HEK293 (cell line): ENCODE data around the gene MED25.
A peak's percentile ranks its signal among the peaks of the same experiment; 100 is the strongest.

Experiments
- CTCF ChIA-PET: fragments of 350-600 bp; formaldehyde crosslinking; extraction: SDS; loops from one replicate; lab custom pipeline; 2021; ENCODE audit warnings: antibody characterized with exemption; lab: Yijun Ruan, JAX
- POLR2A ChIA-PET: fragments of 300-600 bp; formaldehyde crosslinking; extraction: SDS; loops from one replicate; lab custom pipeline; 2020; ENCODE audit warnings: antibody characterized with exemption, inconsistent platforms; lab: Yijun Ruan, JAX
- H3K27ac ChIP-seq: fragments of 200-500 bp; sonication (Bioruptor generic); 2 replicates; pipeline ENCODE4 v1.5.1; 2014; ENCODE audit warnings: low read depth, low read length, control low read depth, inconsistent platforms; ENCODE audit errors: extremely low read depth
- H3K36me3 ChIP-seq, 2 experiments: fragments of 200-500 bp in 1 of 2; sonication (Bioruptor generic) in 1 of 2; 1 replicate in 1 of 2; 2 replicates in 1 of 2; pipeline ENCODE4 v1.5.1; 2014 to 2017; ENCODE audit warnings: inconsistent platforms in 2 of 2, low read length in 2 of 2; ENCODE audit not compliant: control insufficient read depth in 2 of 2, insufficient read depth in 1 of 2
- H3K4me1 ChIP-seq: fragments of 200-500 bp; sonication (Bioruptor generic); 2 replicates; pipeline ENCODE4 v1.5.1; 2014; ENCODE audit warnings: mild to moderate bottlenecking, low read length, inconsistent platforms; ENCODE audit not compliant: control insufficient read depth, insufficient read depth
- H3K4me3 ChIP-seq: 2 replicates; pipeline ENCODE4 v1.5.1; 2011; ENCODE audit warnings: low read depth, mild to moderate bottlenecking, control low read depth, low read length, moderate library complexity
- H3K9me3 ChIP-seq: fragments of 200-500 bp; sonication (Bioruptor generic); 2 replicates; pipeline ENCODE4 v1.5.1; 2014; ENCODE audit warnings: low read depth, low read length, inconsistent platforms; ENCODE audit not compliant: control insufficient read depth, insufficient read depth
- FEZF1 ChIP-seq: fragments of 450-650 bp; formaldehyde crosslinking; IDR thresholded peaks from 2 replicates; pipeline ENCODE4 v1.5.1; 2016; ENCODE audit warnings: missing biosample characterization, missing genetic modification characterization
- GLIS1 ChIP-seq: fragments of 450-650 bp; formaldehyde crosslinking; IDR thresholded peaks from 2 replicates; pipeline ENCODE4 v1.5.1; 2016; ENCODE audit warnings: missing biosample characterization, missing genetic modification characterization
- HOXC10 ChIP-seq: sonication (generic); formaldehyde crosslinking; IDR thresholded peaks from 2 replicates; pipeline ENCODE4 v1.8.1; 2023; ENCODE audit warnings: mild to moderate bottlenecking, missing genetic modification reagents
- IKZF3 ChIP-seq: fragments of 450-650 bp; IDR thresholded peaks from 2 replicates; pipeline ENCODE4 v1.5.0; 2018; ENCODE audit warnings: missing biosample characterization, mild to moderate bottlenecking, missing genetic modification characterization, moderate library complexity
- OVOL3 ChIP-seq: fragments of 450-650 bp; formaldehyde crosslinking; IDR thresholded peaks from 2 replicates; pipeline ENCODE4 v1.5.1; 2016; ENCODE audit warnings: missing biosample characterization, missing genetic modification characterization
- PRDM1 ChIP-seq: fragments of 450-650 bp; formaldehyde crosslinking; IDR thresholded peaks from 2 replicates; pipeline ENCODE4; 2016; ENCODE audit warnings: missing biosample characterization, missing genetic modification characterization
- ZBTB44 ChIP-seq: fragments of 450-650 bp; IDR thresholded peaks from 2 replicates; pipeline ENCODE4 v1.5.1; 2018; ENCODE audit warnings: missing biosample characterization, mild to moderate bottlenecking, missing genetic modification characterization
- ZBTB8A ChIP-seq: fragments of 450-650 bp; formaldehyde crosslinking; IDR thresholded peaks from 2 replicates; pipeline ENCODE4 v1.5.1; 2016; ENCODE audit warnings: missing biosample characterization, missing genetic modification characterization
- ZFHX2 ChIP-seq: fragments of 450-650 bp; formaldehyde crosslinking; conservative IDR thresholded peaks from 2 replicates; pipeline ENCODE4 v1.5.1; 2016; ENCODE audit warnings: missing biosample characterization, missing genetic modification characterization
- ZFP37 ChIP-seq: fragments of 450-650 bp; formaldehyde crosslinking; IDR thresholded peaks from 2 replicates; pipeline ENCODE4 v1.5.1; 2016; ENCODE audit warnings: missing biosample characterization, missing genetic modification characterization
- ZNF10 ChIP-seq: fragments of 450-650 bp; formaldehyde crosslinking; IDR thresholded peaks from 2 replicates; pipeline ENCODE4 v1.5.1; 2017; ENCODE audit warnings: missing biosample characterization, missing genetic modification characterization
- ZNF2 ChIP-seq: fragments of 450-650 bp; formaldehyde crosslinking; IDR thresholded peaks from 2 replicates; pipeline ENCODE4 v1.5.1; 2016; ENCODE audit warnings: missing biosample characterization, missing genetic modification characterization
- ZNF24 ChIP-seq: fragments of 450-650 bp; formaldehyde crosslinking; IDR thresholded peaks from 2 replicates; pipeline ENCODE4 v1.5.1; 2016; ENCODE audit warnings: missing biosample characterization, missing genetic modification characterization
- ZNF354C ChIP-seq: fragments of 450-650 bp; formaldehyde crosslinking; IDR thresholded peaks from 2 replicates; pipeline ENCODE4 v1.5.1; 2016; ENCODE audit warnings: missing biosample characterization, missing genetic modification characterization, low read depth, borderline replicate concordance
- ZNF366 ChIP-seq: fragments of 450-650 bp; formaldehyde crosslinking; conservative IDR thresholded peaks from 2 replicates; pipeline ENCODE4 v1.5.1; 2016; ENCODE audit warnings: missing biosample characterization, missing genetic modification characterization
- ZNF561 ChIP-seq: fragments of 450-650 bp; IDR thresholded peaks from 2 replicates; pipeline ENCODE4 v1.5.1; 2018; ENCODE audit warnings: missing biosample characterization, missing genetic modification characterization, borderline replicate concordance
- ZNF596 ChIP-seq: fragments of 450-650 bp; IDR thresholded peaks from 2 replicates; pipeline ENCODE4 v1.5.0; 2018; ENCODE audit warnings: missing biosample characterization, mild to moderate bottlenecking, missing genetic modification characterization, moderate library complexity
- ZNF670 ChIP-seq: fragments of 450-650 bp; formaldehyde crosslinking; IDR thresholded peaks from 2 replicates; pipeline ENCODE4 v1.5.1; 2016; ENCODE audit warnings: missing biosample characterization, missing genetic modification characterization, low read depth
- ZNF768 ChIP-seq: fragments of 450-650 bp; formaldehyde crosslinking; IDR thresholded peaks from 2 replicates; pipeline ENCODE4 v1.5.1; 2018; ENCODE audit warnings: missing biosample characterization, mild to moderate bottlenecking, missing genetic modification characterization
- ZNF792 ChIP-seq: fragments of 450-650 bp; formaldehyde crosslinking; IDR thresholded peaks from 2 replicates; pipeline ENCODE4 v1.5.1; 2016; ENCODE audit warnings: missing biosample characterization, missing genetic modification characterization
- ZSCAN23 ChIP-seq: fragments of 450-650 bp; formaldehyde crosslinking; IDR thresholded peaks from 2 replicates; pipeline ENCODE4 v1.5.1; 2016; ENCODE audit warnings: missing biosample characterization, missing genetic modification characterization
- TF ChIP-seq, protein P1 (sequence below): fragments of 450-650 bp; formaldehyde crosslinking; IDR thresholded peaks from 2 replicates; pipeline ENCODE4 v1.5.1; 2016; ENCODE audit warnings: missing biosample characterization, missing genetic modification characterization, low read depth
- TF ChIP-seq, protein P2 (sequence below): fragments of 450-650 bp; formaldehyde crosslinking; IDR thresholded peaks from 2 replicates; pipeline ENCODE4 v1.5.1; 2016; ENCODE audit warnings: missing biosample characterization, missing genetic modification characterization, borderline replicate concordance
- TF ChIP-seq, protein P3 (sequence below): fragments of 450-650 bp; formaldehyde crosslinking; IDR thresholded peaks from 2 replicates; pipeline ENCODE4 v1.5.1; 2016; ENCODE audit warnings: missing biosample characterization, missing genetic modification characterization
- TF ChIP-seq, protein P4 (sequence below): fragments of 450-650 bp; formaldehyde crosslinking; IDR thresholded peaks from 2 replicates; pipeline ENCODE4 v1.5.1; 2016; ENCODE audit warnings: missing biosample characterization, missing genetic modification characterization

The MED25 gene

GRCh38 chr19:49875177-49875576, 57.1 kb downstream of the MED25 start:
- CTCF ChIA-PET: interaction anchor here (0.6 kb wide), 1 partner anchor 60 kb away, joined by 3 read pairs; no protein-coding TSS in a partner anchor

GRCh38 chr19:49875857-49876421, 57.9 kb downstream of the MED25 start:
- no peaks in the 10 kb centered on the region for H3K9me3 ChIP-seq
- peaks cover 9% of the 10 kb centered on the region for H3K4me1 ChIP-seq
- peak overlapping the region; percentile 94 for H3K27ac ChIP-seq
- CTCF ChIA-PET: interaction anchor here (0.6 kb wide), 2 partner anchors 59 to 271 kb away, joined by 3 read pairs; no protein-coding TSS in a partner anchor
- peaks cover 3 to 43% of the 10 kb centered on the region in 2 experiments; a peak in 2 of 3 replicates for H3K36me3 ChIP-seq
- POLR2A ChIA-PET: interaction anchor here (0.7 to 4.8 kb wide), 14 partner anchors 8 to 235 kb away, joined by 3 to 41 read pairs (median 6); partner anchors contain the start of genes ATF5, FUZ, NUP62 and PNKP
- peak overlapping the region; percentile 79 for H3K4me3 ChIP-seq
- TF ChIP-seq, protein P1, sequence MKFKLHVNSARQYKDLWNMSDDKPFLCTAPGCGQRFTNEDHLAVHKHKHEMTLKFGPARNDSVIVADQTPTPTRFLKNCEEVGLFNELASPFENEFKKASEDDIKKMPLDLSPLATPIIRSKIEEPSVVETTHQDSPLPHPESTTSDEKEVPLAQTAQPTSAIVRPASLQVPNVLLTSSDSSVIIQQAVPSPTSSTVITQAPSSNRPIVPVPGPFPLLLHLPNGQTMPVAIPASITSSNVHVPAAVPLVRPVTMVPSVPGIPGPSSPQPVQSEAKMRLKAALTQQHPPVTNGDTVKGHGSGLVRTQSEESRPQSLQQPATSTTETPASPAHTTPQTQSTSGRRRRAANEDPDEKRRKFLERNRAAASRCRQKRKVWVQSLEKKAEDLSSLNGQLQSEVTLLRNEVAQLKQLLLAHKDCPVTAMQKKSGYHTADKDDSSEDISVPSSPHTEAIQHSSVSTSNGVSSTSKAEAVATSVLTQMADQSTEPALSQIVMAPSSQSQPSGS (tag by site-specific recombination): no peak
- TF ChIP-seq PRDM1 (tag by site-specific recombination) (no peak), OVOL3 (tag by site-specific recombination) (no peak), ZFHX2 (tag by site-specific recombination) (no peak), IKZF3 (tag by site-specific recombination) (peak; percentile 7; the same call in 1 of the 2 replicates), ZBTB8A (tag by site-specific recombination) (peak; percentile 100), ZNF596 (tag by site-specific recombination) (no peak), ZNF354C (no peak), ZNF24 (tag by site-specific recombination) (no peak), ZNF768 (tag by site-specific recombination) (no peak), ZNF366 (peak; percentile 53; the same call in 1 of the 2 replicates), ZNF10 (tag by site-specific recombination) (no peak), ZFP37 (tag by site-specific recombination) (no peak), ZBTB44 (tag by site-specific recombination) (no peak), ZSCAN23 (tag by site-specific recombination) (no peak), GLIS1 (peak; percentile 22; the same call in 1 of the 2 replicates), ZNF2 (tag by site-specific recombination) (no peak), ZNF670 (tag by site-specific recombination) (no peak), HOXC10 (CRISPR knock-in tag) (0 out of 2 replicates have a peak, but pooled peaks have one; percentile 76), ZNF792 (tag by site-specific recombination) (no peak), ZNF561 (tag by site-specific recombination) (peak; percentile 36; the same call in 1 of the 2 replicates), FEZF1 (no peak)
- TF ChIP-seq, protein P2, sequence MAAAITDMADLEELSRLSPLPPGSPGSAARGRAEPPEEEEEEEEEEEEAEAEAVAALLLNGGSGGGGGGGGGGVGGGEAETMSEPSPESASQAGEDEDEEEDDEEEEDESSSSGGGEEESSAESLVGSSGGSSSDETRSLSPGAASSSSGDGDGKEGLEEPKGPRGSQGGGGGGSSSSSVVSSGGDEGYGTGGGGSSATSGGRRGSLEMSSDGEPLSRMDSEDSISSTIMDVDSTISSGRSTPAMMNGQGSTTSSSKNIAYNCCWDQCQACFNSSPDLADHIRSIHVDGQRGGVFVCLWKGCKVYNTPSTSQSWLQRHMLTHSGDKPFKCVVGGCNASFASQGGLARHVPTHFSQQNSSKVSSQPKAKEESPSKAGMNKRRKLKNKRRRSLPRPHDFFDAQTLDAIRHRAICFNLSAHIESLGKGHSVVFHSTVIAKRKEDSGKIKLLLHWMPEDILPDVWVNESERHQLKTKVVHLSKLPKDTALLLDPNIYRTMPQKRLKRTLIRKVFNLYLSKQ: no peak
- TF ChIP-seq, protein P3, sequence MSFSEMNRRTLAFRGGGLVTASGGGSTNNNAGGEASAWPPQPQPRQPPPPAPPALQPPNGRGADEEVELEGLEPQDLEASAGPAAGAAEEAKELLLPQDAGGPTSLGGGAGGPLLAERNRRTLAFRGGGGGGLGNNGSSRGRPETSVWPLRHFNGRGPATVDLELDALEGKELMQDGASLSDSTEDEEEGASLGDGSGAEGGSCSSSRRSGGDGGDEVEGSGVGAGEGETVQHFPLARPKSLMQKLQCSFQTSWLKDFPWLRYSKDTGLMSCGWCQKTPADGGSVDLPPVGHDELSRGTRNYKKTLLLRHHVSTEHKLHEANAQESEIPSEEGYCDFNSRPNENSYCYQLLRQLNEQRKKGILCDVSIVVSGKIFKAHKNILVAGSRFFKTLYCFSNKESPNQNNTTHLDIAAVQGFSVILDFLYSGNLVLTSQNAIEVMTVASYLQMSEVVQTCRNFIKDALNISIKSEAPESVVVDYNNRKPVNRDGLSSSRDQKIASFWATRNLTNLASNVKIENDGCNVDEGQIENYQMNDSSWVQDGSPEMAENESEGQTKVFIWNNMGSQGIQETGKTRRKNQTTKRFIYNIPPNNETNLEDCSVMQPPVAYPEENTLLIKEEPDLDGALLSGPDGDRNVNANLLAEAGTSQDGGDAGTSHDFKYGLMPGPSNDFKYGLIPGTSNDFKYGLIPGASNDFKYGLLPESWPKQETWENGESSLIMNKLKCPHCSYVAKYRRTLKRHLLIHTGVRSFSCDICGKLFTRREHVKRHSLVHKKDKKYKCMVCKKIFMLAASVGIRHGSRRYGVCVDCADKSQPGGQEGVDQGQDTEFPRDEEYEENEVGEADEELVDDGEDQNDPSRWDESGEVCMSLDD (tag by site-specific recombination): peak; percentile 100

More at GRCh38 chr19:49875177-49875576, 57.1 kb downstream of the MED25 start:
- H3K36me3 ChIP-seq: peaks cover 3 to 38% of the 10 kb centered on the region in 2 experiments; a peak in 2 of 3 replicates
- H3K4me3 ChIP-seq: peak overlapping the region; percentile 79; the same call in 1 of the 2 replicates
- POLR2A ChIA-PET: interaction anchor here (1.2 to 4.8 kb wide), 5 partner anchors 10 to 54 kb away, joined by 3 to 41 read pairs (median 10); partner anchors contain the start of genes ATF5, NUP62 and PTOV1
- no peaks in the 10 kb centered on the region for H3K9me3 ChIP-seq
- H3K4me1 ChIP-seq: peaks cover 12% of the 10 kb centered on the region
- TF ChIP-seq, protein P4, sequence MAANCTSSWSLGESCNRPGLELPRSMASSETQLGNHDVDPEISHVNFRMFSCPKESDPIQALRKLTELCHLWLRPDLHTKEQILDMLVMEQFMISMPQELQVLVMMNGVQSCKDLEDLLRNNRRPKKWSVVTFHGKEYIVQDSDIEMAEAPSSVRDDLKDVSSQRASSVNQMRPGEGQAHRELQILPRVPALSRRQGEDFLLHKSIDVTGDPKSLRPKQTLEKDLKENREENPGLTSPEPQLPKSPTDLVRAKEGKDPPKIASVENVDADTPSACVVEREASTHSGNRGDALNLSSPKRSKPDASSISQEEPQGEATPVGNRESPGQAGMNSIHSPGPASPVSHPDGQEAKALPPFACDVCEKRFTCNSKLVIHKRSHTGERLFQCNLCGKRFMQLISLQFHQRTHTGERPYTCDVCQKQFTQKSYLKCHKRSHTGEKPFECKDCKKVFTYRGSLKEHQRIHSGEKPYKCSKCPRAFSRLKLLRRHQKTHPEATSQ (tag by site-specific recombination): no peak
- peak; percentile 75; the same call in 1 of the 2 replicates for TF ChIP-seq ZNF768 (tag by site-specific recombination)
- H3K27ac ChIP-seq: peak overlapping the region; percentile 94
